NK-92 (cell line): Measurements from ENCODE around the gene SMURF2.
"Not testable (repeated sequence)": the region's sequence is repeated elsewhere in the genome, so short reads cannot be mapped to it uniquely, and the experiment has no call there.

Experiments
- DNase-seq: peaks from one replicate; lab custom pipeline; 2025; ENCODE audit not compliant: unreplicated experiment; lab: John Stamatoyannopoulos, UW

Gene SMURF2

GRCh38 chr17:64661976-64662773 is at the start of gene SMURF2:
Gene SMURF2, minus strand, starts transcription at chr17:64662307. Its CDS starts 427 bp downstream, at chr17:64661880.
- DNase-seq, result no peak

GRCh38 chr17:64709481-64709880 is 47.4 kb upstream of the SMURF2 start:
- DNase-seq, result no peak

GRCh38 chr17:64707050-64707591 is 45.0 kb upstream of the SMURF2 start:
- DNase-seq, result no peak

- no peak for DNase-seq
These were observed 44.3 kb upstream of the SMURF2 start for GRCh38 chr17:64706224-64707049.

- no peak for DNase-seq
These were observed 40.7 kb upstream of the SMURF2 start for GRCh38 chr17:64702815-64703214.

- DNase-seq, result no peak
These were observed 36.6 kb upstream of the SMURF2 start for GRCh38 chr17:64698725-64699124.

GRCh38 chr17:64694207-64694606 is 32.1 kb upstream of the SMURF2 start:
- DNase-seq, result no peak

GRCh38 chr17:64692187-64692586 is 30.1 kb upstream of the SMURF2 start:
- DNase-seq, result no peak

GRCh38 chr17:64689106-64689505 is 27.0 kb upstream of the SMURF2 start:
- DNase-seq, result no peak

GRCh38 chr17:64688481-64688880 is 26.4 kb upstream of the SMURF2 start:
- DNase-seq, result no peak

GRCh38 chr17:64687961-64688360 is 25.9 kb upstream of the SMURF2 start:
- DNase-seq, result no peak

GRCh38 chr17:64687376-64687775 is 25.3 kb upstream of the SMURF2 start:
- DNase-seq, result no peak

GRCh38 chr17:64686705-64687104 is 24.6 kb upstream of the SMURF2 start:
- no peak for DNase-seq

- no peak for DNase-seq
These were observed 23.6 kb upstream of the SMURF2 start for GRCh38 chr17:64685705-64686104.

- no peak for DNase-seq
These were observed 21.7 kb upstream of the SMURF2 start for GRCh38 chr17:64683796-64684195.

- no peak for DNase-seq
These were observed 20.4 kb upstream of the SMURF2 start for GRCh38 chr17:64682261-64683181.

- no peak for DNase-seq
These were observed 17.7 kb upstream of the SMURF2 start for GRCh38 chr17:64679710-64680216.

GRCh38 chr17:64676763-64677162 is 14.7 kb upstream of the SMURF2 start:
- no peak for DNase-seq

GRCh38 chr17:64670843-64671590 is 8.9 kb upstream of the SMURF2 start:
- DNase-seq, result not testable (repeated sequence)
